EH (cell line): ENCODE results near the gene OR2T1.
"Not testable (repeated sequence)": the region's sequence is repeated elsewhere in the genome, so short reads cannot be mapped to it uniquely, and the experiment has no call there.

Experiments used
- DNase-seq: peaks from one replicate; pipeline ENCODE4 v3.0.0-alpha.2; 2015; ENCODE audit warnings: low read depth

OR2T1 gene

GRCh38 chr1:248402748-248403147 is at the start of gene OR2T1:
OR2T1 (plus strand) TSS chr1:248403048; CDS start chr1:248406148, 3,100 bp downstream.
- DNase-seq = no peak

GRCh38 chr1:248359415-248359814 is 43.4 kb upstream of the OR2T1 start:
- DNase-seq = no peak

- no peak for DNase-seq
These were observed 41.6 kb upstream of the OR2T1 start, which contains the start of gene OR2T4 for GRCh38 chr1:248361121-248361715. OR2T4 (plus strand) TSS chr1:248361665; CDS start chr1:248361665, 0 bp downstream.

GRCh38 chr1:248366609-248367008 is 36.2 kb upstream of the OR2T1 start:
- no peak for DNase-seq

- DNase-seq = no peak
These were observed 30.5 kb upstream of the OR2T1 start for GRCh38 chr1:248372394-248372793.

GRCh38 chr1:248373761-248374160 is 29.1 kb upstream of the OR2T1 start:
- DNase-seq = no peak

GRCh38 chr1:248375446-248375845 is 27.4 kb upstream of the OR2T1 start, which contains the start of gene OR2T6:
OR2T6 (plus strand) TSS chr1:248375746; CDS start chr1:248387609, 11,863 bp downstream.
- no peak for DNase-seq

GRCh38 chr1:248376916-248377315 is 25.9 kb upstream of the OR2T1 start:
- no peak for DNase-seq

GRCh38 chr1:248380854-248381253 is 22.0 kb upstream of the OR2T1 start:
- DNase-seq = no peak

- no peak for DNase-seq
These were observed 14.4 kb upstream of the OR2T1 start for GRCh38 chr1:248388426-248388825.

- DNase-seq = no peak
These were observed 9.8 kb upstream of the OR2T1 start for GRCh38 chr1:248393050-248393449.

GRCh38 chr1:248404024-248404423 is 1.2 kb downstream of the OR2T1 start:
- no peak for DNase-seq

- DNase-seq = no peak
These were observed 4.2 kb downstream of the OR2T1 start for GRCh38 chr1:248406721-248407692.

GRCh38 chr1:248416226-248416625 is 13.4 kb downstream of the OR2T1 start:
- DNase-seq = no peak

- DNase-seq = no peak
These were observed 15.0 kb downstream of the OR2T1 start for GRCh38 chr1:248417854-248418253.

- DNase-seq = no peak
These were observed 18.5 kb downstream of the OR2T1 start for GRCh38 chr1:248421384-248421783.

GRCh38 chr1:248427526-248428191 is 24.8 kb downstream of the OR2T1 start:
- not testable (repeated sequence) for DNase-seq

GRCh38 chr1:248428192-248428533 is 25.3 kb downstream of the OR2T1 start:
- DNase-seq = not testable (repeated sequence)

GRCh38 chr1:248431683-248432082 is 28.8 kb downstream of the OR2T1 start:
- DNase-seq = not testable (repeated sequence)

- not testable (repeated sequence) for DNase-seq
These were observed 29.4 kb downstream of the OR2T1 start for GRCh38 chr1:248432201-248432600.

- not testable (repeated sequence) for DNase-seq
These were observed 31.1 kb downstream of the OR2T1 start for GRCh38 chr1:248433811-248434415.

- not testable (repeated sequence) for DNase-seq
These were observed 32.1 kb downstream of the OR2T1 start for GRCh38 chr1:248434913-248435312.
